Immature natural killer cell (primary cell): Measurements from ENCODE around the gene F2. TPM values are rescaled to one million over a fixed set of nuclear protein-coding genes. Genes with fewer than 3 reads are reported as not detected.

Experiments
- DNase-seq, 3 donors: peaks; one replicate each; pipeline ENCODE4 v3.0.0; 2022; ENCODE audit warnings: mixed read lengths in 1 of 3
- H3K27ac Mint-ChIP-seq, 6 donors: one replicate each; pipeline ENCODE4 v1.8.0; 2020; ENCODE audit warnings: mixed read lengths in 6 of 6, mild to moderate bottlenecking in 5 of 6, inconsistent platforms in 4 of 6, moderate library complexity in 3 of 6
- H3K27me3 Mint-ChIP-seq, 3 donors: one replicate each; pipeline ENCODE4 v1.8.0; 2020 to 2021; ENCODE audit warnings: low read depth in 3 of 3, mild to moderate bottlenecking in 3 of 3, mixed read lengths in 3 of 3, moderate library complexity in 3 of 3, inconsistent platforms in 1 of 3
- H3K36me3 Mint-ChIP-seq, 3 donors: one replicate each; pipeline ENCODE4 v1.8.0; 2020; ENCODE audit warnings: mixed read lengths in 3 of 3, inconsistent platforms in 2 of 3, mild to moderate bottlenecking in 2 of 3
- H3K4me1 Mint-ChIP-seq, 2 donors: one replicate each; pipeline ENCODE4 v1.8.0; 2020; ENCODE audit warnings: inconsistent platforms in 2 of 2, mild to moderate bottlenecking in 2 of 2, mixed read lengths in 2 of 2, moderate library complexity in 1 of 2
- H3K4me3 Mint-ChIP-seq, 5 donors: one replicate each; pipeline ENCODE4 v1.8.0; 2020; ENCODE audit warnings: mild to moderate bottlenecking in 5 of 5, mixed read lengths in 5 of 5, inconsistent platforms in 3 of 5, moderate library complexity in 3 of 5
- H3K9me3 Mint-ChIP-seq, 6 donors: one replicate each; pipeline ENCODE4 v1.8.0; 2020; ENCODE audit warnings: mild to moderate bottlenecking in 6 of 6, mixed read lengths in 6 of 6, inconsistent platforms in 4 of 6, moderate library complexity in 3 of 6
- polyA plus RNA-seq, 3 donors: library from polyadenylated mRNA; unstranded; fragments of 300-500 nt; fragmentation: Illumina TruSeq; gene quantifications; one replicate each; pipeline ENCODE4 v1.2.3, GENCODE V29; 2021

F2 gene
- polyA plus RNA-seq, 3 donors from 2014 or later = not detected

DNA sequence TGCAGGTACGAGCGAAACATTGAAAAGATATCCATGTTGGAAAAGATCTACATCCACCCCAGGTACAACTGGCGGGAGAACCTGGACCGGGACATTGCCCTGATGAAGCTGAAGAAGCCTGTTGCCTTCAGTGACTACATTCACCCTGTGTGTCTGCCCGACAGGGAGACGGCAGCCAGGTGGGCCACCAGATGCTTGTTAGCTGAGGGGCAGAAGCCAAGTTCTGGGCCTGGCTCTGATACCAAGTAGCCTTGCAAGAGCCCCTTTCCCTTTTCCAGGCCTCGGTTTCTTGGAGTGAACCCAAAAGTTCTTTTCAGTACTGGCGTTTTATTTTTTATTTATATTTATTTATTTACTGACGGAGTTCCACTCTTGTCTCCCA, 9.6 kb downstream of the F2 start:
- no peaks in the 10 kb centered on the region for H3K9me3 Mint-ChIP-seq
- H3K36me3 Mint-ChIP-seq = no peaks in the 10 kb centered on the region
- peaks cover 0 to 2% (median under 1%) of the 10 kb centered on the region in 3 donors for H3K27me3 Mint-ChIP-seq
- H3K27ac Mint-ChIP-seq = no peak overlapping the region
- DNase-seq = no peak
- no peaks in the 10 kb centered on the region for H3K4me1 Mint-ChIP-seq
- no peak overlapping the region for H3K4me3 Mint-ChIP-seq

DNA sequence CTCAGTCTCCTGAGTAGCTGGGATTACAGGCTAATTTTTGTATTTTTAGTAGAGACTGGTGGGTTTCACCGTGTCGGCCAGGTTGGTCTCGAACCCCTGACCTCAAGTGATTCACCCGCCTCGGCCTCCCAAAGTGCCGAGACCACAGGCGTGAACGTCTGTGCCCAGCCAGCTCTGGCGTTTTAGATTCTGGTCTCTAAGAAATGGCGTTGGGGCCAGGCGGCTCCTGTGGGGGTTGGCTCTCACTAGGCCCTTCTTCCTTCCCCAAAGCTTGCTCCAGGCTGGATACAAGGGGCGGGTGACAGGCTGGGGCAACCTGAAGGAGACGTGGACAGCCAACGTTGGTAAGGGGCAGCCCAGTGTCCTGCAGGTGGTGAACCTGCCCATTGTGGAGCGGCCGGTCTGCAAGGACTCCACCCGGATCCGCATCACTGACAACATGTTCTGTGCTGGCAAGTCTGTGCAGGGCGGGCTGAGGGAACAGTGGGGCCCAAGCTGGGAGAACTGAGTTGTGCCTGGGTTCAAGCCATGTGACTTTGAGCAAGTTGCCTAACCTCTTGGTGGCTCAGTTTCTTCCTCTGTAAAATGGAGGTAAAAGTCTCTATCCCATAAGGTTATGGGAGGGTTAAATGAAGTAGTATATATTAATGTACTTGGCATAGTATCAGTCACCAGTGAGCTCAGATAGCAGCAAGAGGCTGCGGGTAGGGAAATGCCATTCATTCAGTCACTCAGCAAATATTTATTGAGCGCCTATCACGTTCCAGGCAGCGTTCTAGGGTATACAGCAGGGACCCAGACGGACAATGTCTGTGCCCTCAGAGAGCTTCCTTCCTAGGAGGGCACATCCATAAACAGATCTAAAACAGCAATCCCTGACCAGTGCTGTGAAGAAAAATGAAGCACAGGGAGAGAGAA, 10.4 kb downstream of the F2 start:
- H3K4me3 Mint-ChIP-seq = no peak overlapping the region

DNA sequence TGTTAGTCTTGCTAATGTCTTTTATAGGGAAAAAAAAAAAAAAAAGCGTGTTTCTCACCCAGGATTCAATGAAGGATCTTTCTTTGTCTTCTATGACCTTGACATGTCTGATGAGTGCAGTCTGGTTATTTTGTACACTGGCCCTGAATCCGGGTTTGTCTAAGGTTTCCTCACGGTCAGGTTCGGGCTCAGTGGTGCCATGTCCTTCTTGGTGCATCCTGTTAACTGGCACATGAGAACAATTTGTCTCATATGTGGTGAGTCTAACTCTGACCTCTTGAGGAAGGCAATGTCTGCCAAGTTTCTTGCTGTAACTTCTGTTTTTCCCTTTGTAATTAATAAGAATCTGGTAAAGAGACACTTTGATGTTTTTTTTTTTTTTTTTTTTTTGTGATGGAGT, 12.5 kb downstream of the F2 start:
- H3K36me3 Mint-ChIP-seq = no peaks in the 10 kb centered on the region
- H3K27me3 Mint-ChIP-seq = peaks cover 1 to 3% (median 2%) of the 10 kb centered on the region in 3 donors

More for the DNA sequence above, 10.4 kb downstream of the F2 start:
- Mint-ChIP-seq H3K4me1 (no peaks in the 10 kb centered on the region), H3K27me3 (peaks cover 0 to 2% (median 0%) of the 10 kb centered on the region in 3 donors), H3K9me3 (no peaks in the 10 kb centered on the region), H3K27ac (no peak overlapping the region), H3K36me3 (no peaks in the 10 kb centered on the region)
- no peak for DNase-seq

DNA sequence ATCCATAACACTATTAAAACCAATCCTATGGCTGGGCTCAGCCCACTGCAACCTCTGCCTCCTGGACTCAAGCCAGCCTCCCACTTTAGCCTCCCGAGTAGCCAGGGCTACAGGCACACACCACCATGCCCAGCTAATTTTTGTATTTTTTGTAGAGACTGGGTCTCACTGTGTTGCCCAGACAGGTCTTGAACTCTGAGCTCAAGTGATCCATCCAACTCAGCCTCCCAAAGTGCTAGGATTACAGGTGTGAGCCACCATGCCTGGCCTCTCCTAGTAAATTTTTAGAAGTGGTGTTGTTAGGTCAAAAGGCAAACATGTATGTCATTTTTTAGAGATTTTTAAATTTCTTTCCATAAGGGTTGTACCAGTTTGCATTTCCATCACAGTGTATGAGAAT, 14.2 kb downstream of the F2 start:
- DNase-seq = no peak
- peaks cover 1 to 5% (median 2%) of the 10 kb centered on the region in 3 donors for H3K27me3 Mint-ChIP-seq
- no peak overlapping the region for H3K4me3 Mint-ChIP-seq
- H3K27ac Mint-ChIP-seq = peak overlapping the region in 1 of 6 donors; percentile 25
- H3K4me1 Mint-ChIP-seq = no peaks in the 10 kb centered on the region
- H3K9me3 Mint-ChIP-seq = no peaks in the 10 kb centered on the region
- H3K36me3 Mint-ChIP-seq = no peaks in the 10 kb centered on the region

More for the DNA sequence above, 12.5 kb downstream of the F2 start:
- H3K27ac Mint-ChIP-seq = no peak overlapping the region
- no peaks in the 10 kb centered on the region for H3K9me3 Mint-ChIP-seq
- no peaks in the 10 kb centered on the region for H3K4me1 Mint-ChIP-seq
- DNase-seq = no peak
- no peak overlapping the region for H3K4me3 Mint-ChIP-seq

DNA sequence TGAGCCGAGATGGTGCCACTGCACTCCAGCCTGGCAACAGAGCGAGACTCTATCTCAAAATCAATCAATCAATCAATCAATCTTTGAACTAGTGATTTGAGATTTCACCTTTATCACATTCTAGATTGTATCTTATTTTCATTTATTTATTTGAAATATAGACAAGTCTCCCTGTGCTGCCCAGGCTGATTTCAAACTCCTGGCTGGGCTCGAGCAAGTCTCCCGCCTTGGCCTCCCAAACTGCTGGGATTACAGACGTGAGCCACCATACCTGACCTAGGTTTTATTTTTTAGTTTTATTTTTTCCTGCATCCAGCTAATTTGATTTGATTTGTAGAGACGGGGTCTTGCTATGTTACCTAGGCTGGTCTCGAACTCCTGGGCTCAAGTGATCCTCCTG, 17.1 kb downstream of the F2 start:
- H3K27me3 Mint-ChIP-seq = peaks cover 0 to 5% (median 1%) of the 10 kb centered on the region in 3 donors
- H3K9me3 Mint-ChIP-seq = no peaks in the 10 kb centered on the region
- no peak overlapping the region for H3K4me3 Mint-ChIP-seq
- H3K36me3 Mint-ChIP-seq = peaks cover 0 to 3% (median 0%) of the 10 kb centered on the region in 3 donors
- no peak for DNase-seq
- H3K4me1 Mint-ChIP-seq = no peaks in the 10 kb centered on the region
- H3K27ac Mint-ChIP-seq = no peak overlapping the region

DNA sequence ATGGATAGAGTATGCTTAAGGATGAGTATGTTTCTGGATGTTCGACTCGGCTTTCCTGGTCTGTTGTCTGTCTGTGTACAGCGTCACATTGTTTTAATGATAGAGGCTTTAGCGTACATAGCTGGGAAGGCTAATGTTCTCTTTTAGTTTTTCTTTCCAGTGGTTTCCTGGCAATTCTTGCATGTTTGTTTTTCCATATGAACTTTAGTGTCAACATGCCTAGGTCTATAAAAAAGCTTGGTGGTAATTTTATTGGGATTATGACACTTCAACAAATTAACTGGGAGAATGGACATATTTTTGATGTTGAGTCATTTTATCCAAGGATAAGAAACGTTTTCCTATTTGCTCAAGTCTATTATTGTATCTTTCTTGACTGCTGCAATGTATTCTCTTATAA, 17.6 kb downstream of the F2 start:
- H3K27ac Mint-ChIP-seq = no peak overlapping the region
- no peak for DNase-seq
- no peaks in the 10 kb centered on the region for H3K4me1 Mint-ChIP-seq
- H3K9me3 Mint-ChIP-seq = no peaks in the 10 kb centered on the region
- H3K36me3 Mint-ChIP-seq = peaks cover 0 to 7% (median under 1%) of the 10 kb centered on the region in 3 donors
- peaks cover 0 to 5% (median 1%) of the 10 kb centered on the region in 3 donors for H3K27me3 Mint-ChIP-seq
- H3K4me3 Mint-ChIP-seq = no peak overlapping the region

DNA sequence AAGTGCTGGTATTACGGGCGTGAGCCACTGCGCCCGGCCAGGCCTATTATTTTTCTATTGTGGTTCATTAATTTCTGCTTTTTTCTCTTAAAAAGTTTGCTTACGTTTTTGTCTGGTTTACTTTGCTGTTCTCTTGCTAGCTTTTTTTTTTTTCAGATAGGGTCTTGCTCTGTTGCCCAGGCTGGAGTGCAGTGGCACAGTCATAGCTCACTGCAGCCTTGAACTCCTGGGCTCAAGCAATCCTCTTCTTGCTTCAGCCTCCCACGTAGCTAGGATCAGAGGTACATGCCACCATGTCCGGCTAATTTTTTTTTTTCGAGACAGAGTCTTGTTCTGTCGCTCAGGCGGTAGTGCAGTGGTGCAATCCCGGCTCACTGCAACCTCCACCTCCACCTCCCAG, 18.7 kb downstream of the F2 start:
- no peak overlapping the region for H3K27ac Mint-ChIP-seq
- peaks cover 0 to 5% (median 1%) of the 10 kb centered on the region in 3 donors for H3K27me3 Mint-ChIP-seq
- H3K4me1 Mint-ChIP-seq = no peaks in the 10 kb centered on the region

DNA sequence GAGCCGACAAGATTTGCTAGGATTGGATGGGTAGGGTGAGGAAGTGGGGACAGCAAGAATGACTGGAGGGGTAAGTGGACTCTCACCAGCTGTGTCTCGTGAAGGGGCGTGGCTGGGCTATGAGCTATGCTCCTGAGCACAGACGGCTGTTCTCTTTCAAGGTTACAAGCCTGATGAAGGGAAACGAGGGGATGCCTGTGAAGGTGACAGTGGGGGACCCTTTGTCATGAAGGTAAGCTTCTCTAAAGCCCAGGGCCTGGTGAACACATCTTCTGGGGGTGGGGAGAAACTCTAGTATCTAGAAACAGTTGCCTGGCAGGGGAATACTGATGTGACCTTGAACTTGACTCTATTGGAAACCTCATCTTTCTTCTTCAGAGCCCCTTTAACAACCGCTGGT, 19.9 kb downstream of the F2 start:
- Mint-ChIP-seq H3K27me3 (peaks cover 0 to 5% (median 1%) of the 10 kb centered on the region in 3 donors), H3K27ac (no peak overlapping the region), H3K9me3 (no peaks in the 10 kb centered on the region), H3K4me3 (no peak overlapping the region), H3K36me3 (peaks cover 15 to 22% (median 21%) of the 10 kb centered on the region in 3 donors), H3K4me1 (no peaks in the 10 kb centered on the region)
- DNase-seq = no peak

More for the DNA sequence above, 18.7 kb downstream of the F2 start:
- Mint-ChIP-seq H3K9me3 (no peaks in the 10 kb centered on the region), H3K36me3 (peaks cover 4 to 15% (median 12%) of the 10 kb centered on the region in 3 donors), H3K4me3 (no peak overlapping the region)
- DNase-seq = no peak

DNA sequence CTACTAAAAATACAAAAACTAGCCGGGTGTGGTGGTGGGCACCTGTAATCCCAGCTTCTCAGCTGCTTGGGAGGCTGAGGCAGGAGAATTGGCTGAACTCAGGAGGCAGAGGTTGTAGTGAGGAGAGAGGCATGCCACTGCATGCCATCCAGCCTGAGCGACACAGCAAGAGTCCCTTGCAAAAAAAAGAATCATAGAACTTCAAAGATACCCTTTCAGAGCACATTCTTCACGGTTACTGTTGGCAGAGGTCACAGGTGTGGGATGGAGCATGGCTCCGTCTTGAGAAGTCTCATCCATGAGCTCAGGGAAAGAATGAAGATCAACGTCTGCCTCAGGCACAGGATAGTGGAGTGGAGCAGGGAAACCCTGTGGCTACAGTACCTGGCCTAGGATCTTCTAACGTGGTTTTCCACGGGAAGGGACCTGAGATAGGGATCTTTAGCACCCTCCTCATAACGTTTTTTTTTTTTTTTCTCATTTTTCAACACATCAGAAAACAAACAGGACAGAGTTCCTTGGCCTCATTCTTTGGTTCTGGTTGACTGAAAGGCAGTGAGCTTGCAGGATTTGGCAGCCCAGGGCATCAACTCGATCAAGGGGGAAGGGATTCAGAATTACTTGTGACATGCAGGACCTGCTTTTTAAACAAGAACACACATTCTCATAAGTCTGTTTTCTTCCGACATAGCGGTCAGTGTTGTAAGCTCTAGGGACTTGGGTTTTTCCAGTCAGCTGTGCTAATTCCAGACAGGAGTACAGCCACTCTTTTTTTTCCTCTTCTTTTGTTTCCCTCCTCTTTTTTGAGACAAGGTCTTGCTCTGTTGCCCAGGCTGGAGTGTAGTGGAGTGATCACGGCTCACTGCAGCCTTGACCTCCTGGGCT, 22.8 kb downstream of the F2 start:
- no peaks in the 10 kb centered on the region for H3K4me1 Mint-ChIP-seq
- no peaks in the 10 kb centered on the region for H3K27me3 Mint-ChIP-seq
- H3K36me3 Mint-ChIP-seq = peaks cover 22 to 33% (median 32%) of the 10 kb centered on the region in 3 donors
- peak overlapping the region in 3 of 6 donors; percentile 53 to 76 (median 55) for H3K27ac Mint-ChIP-seq
- no peak for DNase-seq
- no peak overlapping the region for H3K4me3 Mint-ChIP-seq
- H3K9me3 Mint-ChIP-seq = no peaks in the 10 kb centered on the region

DNA sequence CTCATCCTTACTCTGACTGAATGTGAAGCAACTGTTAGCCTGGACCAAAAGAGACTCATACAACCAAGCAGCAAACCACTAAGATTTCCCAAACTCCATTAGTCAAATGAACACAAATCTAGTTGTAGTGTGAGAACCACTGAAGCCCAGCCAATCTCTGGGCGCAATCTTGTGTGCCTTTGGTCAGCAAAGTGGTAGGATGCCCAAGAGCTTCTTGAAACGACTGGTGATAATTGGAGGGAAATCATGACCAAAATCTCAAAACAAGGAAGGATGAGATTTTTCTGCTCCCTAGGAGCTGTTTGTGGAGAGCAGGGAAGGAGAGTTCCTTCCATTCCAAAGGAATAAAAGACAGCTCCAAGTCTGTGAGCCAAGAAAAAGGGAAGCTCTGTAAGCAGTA, 24.0 kb downstream of the F2 start:
- H3K4me3 Mint-ChIP-seq = no peak overlapping the region
- no peaks in the 10 kb centered on the region for H3K27me3 Mint-ChIP-seq
- H3K9me3 Mint-ChIP-seq = no peaks in the 10 kb centered on the region
- H3K4me1 Mint-ChIP-seq = no peaks in the 10 kb centered on the region
- peak overlapping the region in 1 of 6 donors; percentile 55 for H3K27ac Mint-ChIP-seq
- DNase-seq = no peak
- H3K36me3 Mint-ChIP-seq = peaks cover 27 to 43% (median 34%) of the 10 kb centered on the region in 3 donors

DNA sequence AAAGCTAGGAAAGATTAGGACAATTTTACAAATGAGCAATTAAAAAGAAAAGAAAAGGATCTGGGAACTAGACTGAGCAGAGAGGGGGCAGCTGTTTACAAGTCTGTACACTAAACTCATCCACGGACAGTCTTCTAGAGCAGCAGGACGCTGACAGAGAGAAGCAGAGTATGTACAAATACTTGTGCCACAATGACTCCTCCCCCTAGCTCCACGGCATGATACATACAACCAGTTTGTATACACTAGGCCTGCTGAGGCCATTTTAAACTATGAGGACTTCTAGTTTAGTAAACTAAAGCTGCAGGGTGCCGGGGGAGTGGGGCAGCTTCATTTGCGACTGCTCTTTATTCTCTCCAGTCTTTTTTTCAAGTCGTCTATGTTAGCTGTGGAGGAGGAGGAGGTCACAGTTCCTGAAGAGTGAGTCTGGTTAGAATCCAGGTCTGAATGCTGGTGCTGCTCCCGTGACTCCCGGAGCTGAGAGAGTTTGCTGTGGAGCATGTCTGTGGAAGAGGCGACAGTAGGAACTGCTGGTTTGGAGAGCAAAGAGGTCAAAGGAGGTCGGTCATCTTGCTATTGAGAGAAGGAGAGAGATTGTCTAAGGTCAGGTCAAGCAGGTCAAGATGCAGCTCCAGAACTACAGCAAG, 24.8 kb downstream of the F2 start:
- Mint-ChIP-seq H3K27me3 (no peaks in the 10 kb centered on the region), H3K4me3 (no peak overlapping the region), H3K36me3 (peaks cover 30 to 46% (median 37%) of the 10 kb centered on the region in 3 donors), H3K9me3 (no peaks in the 10 kb centered on the region), H3K27ac (no peak overlapping the region), H3K4me1 (no peaks in the 10 kb centered on the region)
- no peak for DNase-seq

DNA sequence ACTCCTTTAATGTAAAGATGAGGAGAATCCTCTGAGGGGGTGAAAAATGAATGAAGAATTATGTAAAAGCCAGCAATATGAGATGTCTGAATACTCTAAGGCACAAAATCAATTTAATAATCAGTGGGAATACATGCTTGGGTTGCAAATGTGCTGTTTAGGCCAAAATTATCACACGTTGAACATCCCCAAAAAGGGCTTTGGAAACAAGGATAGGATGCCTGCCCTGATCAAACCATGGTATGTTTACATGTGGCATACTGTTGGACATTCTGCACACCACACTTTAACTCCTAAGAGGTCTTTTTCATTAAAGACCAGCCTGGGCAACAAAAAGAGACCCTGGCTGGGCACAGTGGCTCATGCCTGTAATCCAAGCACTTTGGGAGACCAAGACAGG, 26.3 kb downstream of the F2 start:
- H3K27ac Mint-ChIP-seq = no peak overlapping the region
- DNase-seq = no peak
- no peak overlapping the region for H3K4me3 Mint-ChIP-seq
- no peaks in the 10 kb centered on the region for H3K4me1 Mint-ChIP-seq
- no peaks in the 10 kb centered on the region for H3K27me3 Mint-ChIP-seq
- peaks cover 35 to 54% (median 41%) of the 10 kb centered on the region in 3 donors for H3K36me3 Mint-ChIP-seq
- no peaks in the 10 kb centered on the region for H3K9me3 Mint-ChIP-seq

DNA sequence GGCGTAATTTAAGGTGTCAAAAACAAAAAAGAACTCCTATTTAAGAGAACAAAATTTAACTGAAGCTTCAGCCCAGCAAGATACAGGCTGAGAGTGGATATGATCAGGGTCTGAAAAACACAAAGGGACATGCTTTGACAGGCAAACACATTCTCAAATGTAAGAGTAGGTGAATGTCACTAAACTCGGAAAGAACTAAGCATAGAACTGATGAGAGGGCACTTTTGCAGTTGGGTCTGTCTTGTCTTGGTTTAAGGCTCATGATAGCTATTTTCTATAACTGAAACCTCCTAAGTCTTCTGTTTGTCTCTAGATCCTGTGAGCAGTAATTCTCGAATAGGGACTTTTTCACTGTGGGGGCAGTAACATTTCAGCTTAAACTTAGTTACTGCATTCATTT, 27.0 kb downstream of the F2 start:
- peaks cover 40 to 60% (median 46%) of the 10 kb centered on the region in 3 donors for H3K36me3 Mint-ChIP-seq
- no peaks in the 10 kb centered on the region for H3K4me1 Mint-ChIP-seq
- H3K27ac Mint-ChIP-seq = no peak overlapping the region
- no peak overlapping the region for H3K4me3 Mint-ChIP-seq
- no peaks in the 10 kb centered on the region for H3K27me3 Mint-ChIP-seq
- H3K9me3 Mint-ChIP-seq = no peaks in the 10 kb centered on the region
- DNase-seq = no peak
